Measurements from ENCODE around the gene SCAF11.
"Not testable (repeated sequence)": the region's sequence is repeated elsewhere in the genome, so short reads cannot be mapped to it uniquely, and the experiment has no call there.

SCAF11 gene

GRCh38 chr12:45990468-45991283, at the start of gene SCAF11:
TSS of gene SCAF11 (minus strand) at chr12:45990574. CDS start at chr12:45964167, 26,407 bp downstream.
- peak; percentile 100 for DNase-seq

- DNase-seq: not testable (repeated sequence)
Measured at GRCh38 chr12:46037066-46037465, 46.7 kb upstream of the SCAF11 start.

- no peak for DNase-seq
Measured at GRCh38 chr12:46027172-46027571, 36.8 kb upstream of the SCAF11 start.

GRCh38 chr12:46024099-46024498, 33.7 kb upstream of the SCAF11 start:
- DNase-seq: no peak

GRCh38 chr12:46020768-46021167, 30.4 kb upstream of the SCAF11 start:
- no peak for DNase-seq

GRCh38 chr12:46018712-46019111, 28.3 kb upstream of the SCAF11 start:
- not testable (repeated sequence) for DNase-seq

GRCh38 chr12:46017866-46018375, 27.5 kb upstream of the SCAF11 start:
- DNase-seq: not testable (repeated sequence)

- no peak for DNase-seq
Measured at GRCh38 chr12:46005823-46006222, 15.4 kb upstream of the SCAF11 start.

- peak; percentile 37 for DNase-seq
Measured at GRCh38 chr12:46005151-46005797, 14.9 kb upstream of the SCAF11 start.

- no peak for DNase-seq
Measured at GRCh38 chr12:46004715-46005114, 14.3 kb upstream of the SCAF11 start.

GRCh38 chr12:46000076-46000475, 9.7 kb upstream of the SCAF11 start:
- DNase-seq: not testable (repeated sequence)

- no peak for DNase-seq
Measured at GRCh38 chr12:45994736-45995135, 4.4 kb upstream of the SCAF11 start.

GRCh38 chr12:45991284-45992249, 1.2 kb upstream of the SCAF11 start:
- DNase-seq: peak; percentile 69

GRCh38 chr12:45989721-45990467, 480 bp downstream of the SCAF11 start:
- DNase-seq: peak; percentile 62

GRCh38 chr12:45989287-45989686, 1.1 kb downstream of the SCAF11 start:
- no peak for DNase-seq

- no peak for DNase-seq
Measured at GRCh38 chr12:45988264-45988663, 2.1 kb downstream of the SCAF11 start.

GRCh38 chr12:45987340-45987727, 3.0 kb downstream of the SCAF11 start:
- no peak for DNase-seq

- no peak for DNase-seq
Measured at GRCh38 chr12:45986641-45987339, 3.6 kb downstream of the SCAF11 start.

GRCh38 chr12:45981075-45981837, 9.1 kb downstream of the SCAF11 start:
- DNase-seq: no peak

GRCh38 chr12:45980540-45980939, 9.8 kb downstream of the SCAF11 start:
- no peak for DNase-seq

- DNase-seq: no peak
Measured at GRCh38 chr12:45978108-45978507, 12.3 kb downstream of the SCAF11 start.

All from CD4-positive, alpha-beta T cell treated with Interleukin-12 subunit alpha and Interleukin-12 subunit beta, for 1 hour (primary cell).